Esophagus squamous epithelium (tissue), 4 donors: Measurements from ENCODE around the gene KIF22.

Experiments
- CTCF ChIP-seq, 6 experiments: fragments of 450-650 bp in 4 of 6; fragments of 200-600 bp in 2 of 6; sonication (generic) in 2 of 6; IDR thresholded peaks; one replicate each; pipeline ENCODE4 v1.5.1; 2016 to 2019; ENCODE audit warnings: antibody characterized with exemption in 6 of 6, mild to moderate bottlenecking in 4 of 6, moderate library complexity in 4 of 6
- POLR2A ChIP-seq, 4 donors: fragments of 450-650 bp; IDR thresholded peaks; one replicate each; pipeline ENCODE4 v1.6.1; 2017; ENCODE audit warnings: antibody characterized with exemption in 4 of 4, mild to moderate bottlenecking in 4 of 4, moderate library complexity in 3 of 4

- TF ChIP-seq POLR2A (IDR thresholded peaks at IDR 0.05) (no peak), CTCF (IDR thresholded peaks at IDR 0.05) (no peak)
Measured at GRCh38 chr16:29806099-29806579, 15.6 kb downstream of the KIF22 start, which contains the start of gene MAZ.
